Measurements from ENCODE around the gene IDUA.
"Not testable (repeated sequence)": the region's sequence is repeated elsewhere in the genome, so short reads cannot be mapped to it uniquely, and the experiment has no call there.

The IDUA gene

DNA sequence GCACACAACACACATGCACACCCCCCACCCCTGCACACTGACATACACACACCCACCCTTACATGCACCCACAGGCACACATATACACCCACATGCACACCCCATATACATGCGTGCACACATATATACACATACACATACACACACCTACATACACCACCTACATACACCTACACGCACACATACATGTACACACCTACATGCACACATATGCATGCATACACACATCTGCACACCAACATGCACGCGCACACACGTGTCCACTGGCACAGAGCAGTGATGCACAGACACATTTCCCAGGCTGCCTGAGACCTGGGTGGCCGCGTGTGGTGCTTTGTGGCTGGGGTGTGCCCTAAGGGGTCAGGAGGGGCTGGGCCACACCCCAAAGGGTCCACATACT lies 56.3 kb downstream of the IDUA start:
- no peak for DNase-seq (ENCODE audit: low read depth in 1 of 2, low spot score in 1 of 2)

DNA sequence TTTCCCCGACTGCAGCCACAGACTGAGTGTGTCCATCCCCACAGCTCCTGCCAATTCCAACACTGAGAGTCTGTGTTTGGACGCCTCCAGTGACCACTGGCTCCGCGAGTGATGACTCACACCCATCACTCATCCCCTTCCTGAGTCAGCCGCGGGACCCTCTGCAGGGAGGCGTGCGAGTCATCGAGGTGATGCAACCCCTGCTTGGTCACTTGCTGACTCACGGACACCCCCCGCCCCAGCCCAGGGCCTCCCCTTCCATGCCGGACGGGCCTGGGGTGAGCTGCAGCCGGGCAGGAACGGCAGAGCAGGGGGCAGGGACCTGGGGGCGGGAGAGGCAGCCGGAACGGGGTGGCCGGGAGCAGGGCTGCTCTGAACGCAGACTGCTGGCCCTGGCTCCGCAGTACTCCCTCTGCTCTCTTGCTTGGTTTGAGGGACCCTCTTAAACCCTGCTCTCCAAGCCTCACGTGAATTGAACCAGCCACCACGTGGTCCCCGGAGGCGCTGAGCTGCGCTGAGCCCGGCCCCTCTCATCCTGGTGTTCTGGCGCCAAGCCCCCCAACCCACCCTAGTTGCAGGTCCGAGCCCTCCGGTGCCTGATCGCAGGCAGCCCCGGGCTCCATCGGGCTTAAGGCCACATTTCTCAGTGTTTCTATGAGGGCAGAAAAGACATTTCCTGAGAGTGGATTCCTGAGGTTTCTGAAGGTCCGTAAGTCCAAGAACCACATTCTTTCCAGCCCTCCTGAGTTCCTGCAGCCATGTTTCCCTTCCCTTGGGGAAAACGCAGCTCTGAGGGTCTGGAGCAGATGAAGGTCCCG lies 57.0 kb downstream of the IDUA start:
- DNase-seq (ENCODE audit: low read depth in 1 of 2, low spot score in 1 of 2), result no peak

DNA sequence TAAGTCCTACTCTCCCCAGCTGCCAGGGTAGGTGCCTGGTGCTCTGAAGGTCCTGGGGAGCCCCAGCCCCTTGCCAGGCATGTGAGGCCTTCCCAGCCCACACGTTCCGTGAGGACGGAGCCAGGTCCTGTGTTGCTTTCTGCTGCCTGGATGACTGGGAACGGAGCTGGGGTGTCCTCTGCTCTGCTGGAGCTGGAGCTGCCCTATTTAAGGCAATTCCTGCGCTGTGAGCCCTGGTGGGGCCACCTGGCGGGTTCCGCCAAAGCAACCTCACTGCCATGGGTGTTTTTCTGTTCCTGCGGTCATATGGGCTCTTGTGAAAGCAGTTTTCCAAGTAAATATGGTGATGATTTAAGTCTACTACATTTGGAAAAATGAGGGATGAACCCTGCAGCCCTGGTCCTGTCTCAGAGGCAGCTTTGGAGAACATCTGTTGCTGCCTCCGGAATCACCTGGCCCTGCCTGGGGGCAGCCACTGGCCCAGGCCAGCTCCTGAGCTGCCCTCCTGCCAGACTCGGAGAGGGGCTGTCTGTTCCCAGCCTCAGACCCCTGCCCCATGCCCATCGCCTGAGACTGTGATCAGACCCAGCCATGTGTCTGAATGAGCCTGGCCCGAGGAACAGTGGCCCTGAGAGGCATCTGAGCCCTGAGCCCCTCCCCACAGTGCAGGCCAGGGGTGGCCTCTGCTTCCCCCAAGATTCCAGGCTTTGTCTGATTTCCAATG lies 57.8 kb downstream of the IDUA start:
- DNase-seq (ENCODE audit: low read depth in 1 of 2, low spot score in 1 of 2), result no peak

DNA sequence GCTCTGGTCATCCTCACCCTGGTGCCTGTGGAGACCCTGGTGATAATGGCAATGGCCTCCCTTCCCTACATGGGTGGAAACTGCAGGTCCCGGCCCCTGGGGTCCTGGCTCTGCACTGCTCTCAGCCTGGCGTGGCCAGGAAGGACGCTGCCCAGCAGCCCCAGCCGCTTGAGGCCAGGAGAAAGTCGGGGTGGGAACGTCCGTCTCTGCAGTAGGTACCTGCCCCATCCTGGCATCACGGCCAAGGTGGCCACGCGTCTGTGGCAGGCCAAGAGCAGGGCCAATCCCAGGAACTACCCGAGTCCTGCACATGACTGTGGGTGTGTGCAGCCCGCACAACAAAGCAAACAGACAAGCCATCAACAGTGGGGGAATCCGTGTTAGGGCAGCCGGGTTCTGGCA lies 58.4 kb downstream of the IDUA start:
- no peak for DNase-seq (ENCODE audit: low read depth in 1 of 2, low spot score in 1 of 2)

DNA sequence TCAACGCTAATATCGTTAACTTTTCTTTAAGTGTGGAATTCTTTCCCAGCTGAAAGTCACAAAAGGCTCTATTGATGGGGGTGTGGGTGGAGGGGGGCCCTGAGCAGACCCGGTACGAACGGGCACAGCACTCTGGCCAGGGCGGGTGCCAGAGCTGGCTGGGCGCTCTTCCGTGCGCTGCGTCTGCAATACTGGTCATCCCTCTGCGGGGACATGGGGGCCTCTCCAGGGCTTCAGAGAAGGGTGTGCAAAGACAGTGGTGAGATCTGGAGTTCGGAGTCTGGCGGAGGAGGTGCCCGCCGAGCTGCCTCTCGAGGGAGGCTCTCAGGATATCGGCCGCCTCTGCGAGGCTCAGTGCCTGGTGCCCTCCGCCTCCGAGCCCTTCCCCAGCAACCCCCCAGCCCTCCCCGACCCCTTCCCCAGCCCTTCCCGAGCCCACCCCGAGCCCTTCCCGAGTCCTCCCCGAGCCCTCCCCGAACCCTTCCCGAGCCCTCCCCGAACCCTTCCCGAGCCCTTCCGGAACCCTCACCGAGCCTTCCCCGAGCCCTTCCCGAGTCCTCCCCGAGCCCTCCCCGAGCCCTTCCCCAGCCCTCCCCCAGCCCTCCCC lies 58.9 kb downstream of the IDUA start:
- no peak for DNase-seq (ENCODE audit: low read depth in 1 of 2, low spot score in 1 of 2)

DNA sequence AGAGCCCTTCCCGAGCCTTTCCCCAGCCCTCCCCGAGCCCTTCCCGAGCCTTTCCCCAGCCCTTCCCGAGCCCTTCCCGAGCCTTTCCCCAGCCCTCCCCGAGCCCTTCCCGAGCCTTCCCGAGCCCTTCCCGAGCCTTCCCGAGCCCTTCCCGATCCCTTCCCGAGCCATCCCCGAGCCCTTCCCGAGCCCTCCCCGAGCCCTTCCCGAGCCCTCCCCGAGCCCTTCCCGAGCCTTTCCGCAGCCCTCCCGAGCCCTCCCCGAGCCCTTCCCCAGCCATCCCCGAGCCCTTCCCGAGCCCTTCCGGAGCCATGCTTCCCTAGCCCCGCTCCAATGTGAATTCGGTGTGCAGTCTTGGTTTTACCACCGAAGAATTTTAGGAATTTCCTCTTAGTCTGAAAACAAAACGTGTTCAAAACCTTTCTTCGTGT lies 59.8 kb downstream of the IDUA start:
- DNase-seq (ENCODE audit: low read depth in 1 of 2, low spot score in 1 of 2), result not testable (repeated sequence)

DNA sequence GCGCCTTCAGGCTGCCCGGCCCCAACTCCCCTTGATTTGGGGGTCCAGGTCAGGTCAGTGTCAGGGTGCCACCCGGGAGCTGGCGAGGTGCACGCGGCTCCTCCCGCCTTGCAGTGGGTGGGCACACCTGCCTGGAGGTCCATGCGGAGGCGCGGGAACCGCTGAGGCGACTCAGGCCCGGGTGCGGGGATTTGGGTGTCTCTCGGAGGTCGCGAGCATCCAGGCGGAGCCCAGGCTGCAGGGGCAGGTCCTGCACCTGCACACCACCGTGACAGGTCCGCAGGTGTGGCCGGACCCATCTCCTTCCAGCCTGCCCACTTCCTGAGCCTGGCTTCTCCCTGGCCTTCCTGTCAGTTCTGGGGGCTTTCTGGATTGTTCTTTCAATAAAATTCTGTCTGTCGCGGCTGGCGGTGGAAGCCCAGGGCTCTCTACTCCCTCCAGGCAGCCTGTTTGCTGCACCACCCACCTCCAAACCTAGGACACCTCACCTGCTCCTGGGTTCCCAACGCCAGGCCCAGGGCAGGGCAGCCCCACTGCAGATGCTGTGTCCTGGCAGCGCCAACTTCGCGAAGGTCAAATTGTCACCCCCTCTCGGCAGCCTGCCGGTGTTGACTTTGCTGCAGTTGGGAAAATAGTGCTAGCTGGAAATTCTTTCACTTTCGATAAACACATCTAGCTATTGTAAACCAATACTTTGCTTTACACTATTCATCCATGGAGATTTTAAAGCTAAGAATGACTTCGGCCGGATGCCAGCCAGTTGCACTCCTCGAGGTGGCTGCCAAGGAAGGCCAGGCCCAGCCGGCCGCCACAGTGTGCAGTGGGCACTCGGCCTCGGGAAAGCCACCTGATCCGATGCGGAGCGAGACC lies 60.5 kb downstream of the IDUA start:
- no peak for DNase-seq (ENCODE audit: low read depth in 1 of 2, low spot score in 1 of 2)

DNA sequence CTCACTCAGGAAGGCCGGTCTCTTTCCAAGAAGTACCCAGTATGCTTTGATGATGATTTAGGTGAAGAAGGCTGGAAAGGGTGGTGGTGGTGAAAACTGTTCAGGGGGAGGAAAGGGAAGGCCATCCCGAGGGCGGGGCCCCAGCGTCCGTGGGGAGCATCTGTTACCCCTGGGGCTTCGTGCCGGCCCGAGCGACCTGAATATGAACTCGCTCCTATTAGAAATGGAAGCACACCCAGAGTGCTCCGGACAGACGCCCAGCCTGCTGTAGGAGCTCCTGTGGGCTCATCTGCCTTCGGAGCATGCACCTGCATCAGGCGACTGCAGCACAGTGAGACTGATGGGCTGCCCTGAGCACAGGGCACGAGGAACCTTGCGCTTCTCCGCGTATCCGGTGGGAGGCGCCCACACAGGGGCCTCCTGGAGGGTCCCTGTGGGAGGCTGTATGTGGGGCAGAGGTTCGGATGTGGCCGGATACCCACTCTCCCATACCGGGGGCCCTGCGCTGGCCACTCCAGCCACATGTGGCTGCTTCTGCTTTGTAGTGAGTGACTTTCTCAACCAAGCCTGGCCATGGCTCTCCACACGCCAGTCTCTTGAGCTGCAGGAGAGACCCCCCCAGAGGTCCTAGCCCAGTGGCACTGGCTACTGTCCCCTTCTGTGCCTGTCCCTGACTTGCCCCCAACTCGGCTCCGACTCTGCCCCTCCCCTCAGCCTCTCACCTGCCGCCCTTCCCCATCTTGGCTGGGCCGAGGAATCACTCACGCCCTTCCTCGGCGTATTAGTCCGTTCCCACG lies 61.3 kb downstream of the IDUA start:
- no peak for DNase-seq (ENCODE audit: low read depth in 1 of 2, low spot score in 1 of 2)

DNA sequence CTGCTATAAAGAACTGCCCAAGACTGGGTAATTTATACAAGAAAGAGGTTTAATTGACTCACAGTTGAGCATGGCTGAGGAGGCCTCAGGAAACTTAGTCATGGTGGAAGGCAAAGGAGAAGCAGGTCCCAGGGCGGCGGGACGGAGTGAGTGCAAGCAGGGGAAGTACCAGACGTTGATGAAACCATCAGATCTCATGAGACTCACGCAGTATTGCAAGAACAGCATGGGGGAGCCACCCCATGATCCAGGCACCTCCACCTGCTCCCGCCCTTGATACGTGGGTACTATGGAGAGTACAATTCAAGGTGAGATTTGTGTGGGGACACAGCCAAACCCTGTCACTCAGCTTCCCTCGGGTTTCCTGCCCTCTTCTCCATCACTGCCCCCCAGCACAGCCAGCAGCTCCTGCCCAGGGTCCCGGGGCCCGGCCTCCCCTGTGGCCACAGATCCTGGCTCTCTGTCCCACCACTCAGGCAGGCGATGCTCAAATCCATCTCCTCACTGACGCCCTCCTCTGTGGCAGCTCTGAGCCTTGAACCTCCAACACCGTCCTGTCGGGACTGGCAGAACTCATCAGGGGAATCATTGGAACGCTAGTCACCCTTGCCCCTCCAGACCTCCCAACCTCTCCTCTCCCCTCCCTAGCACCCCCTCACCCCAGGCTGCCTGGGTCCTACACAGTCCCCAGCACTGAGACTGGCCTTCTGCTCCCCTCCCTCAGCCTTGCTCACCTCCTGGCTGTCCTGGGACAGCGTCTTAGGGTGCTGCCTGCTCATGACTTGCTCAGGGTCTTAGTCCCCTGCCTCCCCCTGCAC lies 62.1 kb downstream of the IDUA start:
- no peak for DNase-seq (ENCODE audit: low read depth in 1 of 2, low spot score in 1 of 2)

DNA sequence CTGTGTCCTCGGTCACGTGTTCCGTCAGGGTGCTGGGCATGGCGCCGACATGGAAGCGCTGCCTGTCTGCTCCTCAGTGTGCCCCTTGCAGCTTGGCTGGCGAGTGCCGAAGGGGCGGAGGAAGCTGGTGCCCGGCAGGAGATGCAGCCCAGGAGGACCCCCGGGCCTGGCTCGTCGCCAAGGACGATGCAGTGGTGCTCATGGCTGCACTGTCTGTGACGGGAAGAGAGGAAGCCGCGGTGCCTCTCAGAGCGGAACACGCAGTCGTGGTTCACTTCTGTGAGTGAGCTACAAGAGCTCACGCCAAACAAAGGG lies 62.7 kb downstream of the IDUA start:
- no peak for DNase-seq (ENCODE audit: low read depth in 1 of 2, low spot score in 1 of 2)

DNA sequence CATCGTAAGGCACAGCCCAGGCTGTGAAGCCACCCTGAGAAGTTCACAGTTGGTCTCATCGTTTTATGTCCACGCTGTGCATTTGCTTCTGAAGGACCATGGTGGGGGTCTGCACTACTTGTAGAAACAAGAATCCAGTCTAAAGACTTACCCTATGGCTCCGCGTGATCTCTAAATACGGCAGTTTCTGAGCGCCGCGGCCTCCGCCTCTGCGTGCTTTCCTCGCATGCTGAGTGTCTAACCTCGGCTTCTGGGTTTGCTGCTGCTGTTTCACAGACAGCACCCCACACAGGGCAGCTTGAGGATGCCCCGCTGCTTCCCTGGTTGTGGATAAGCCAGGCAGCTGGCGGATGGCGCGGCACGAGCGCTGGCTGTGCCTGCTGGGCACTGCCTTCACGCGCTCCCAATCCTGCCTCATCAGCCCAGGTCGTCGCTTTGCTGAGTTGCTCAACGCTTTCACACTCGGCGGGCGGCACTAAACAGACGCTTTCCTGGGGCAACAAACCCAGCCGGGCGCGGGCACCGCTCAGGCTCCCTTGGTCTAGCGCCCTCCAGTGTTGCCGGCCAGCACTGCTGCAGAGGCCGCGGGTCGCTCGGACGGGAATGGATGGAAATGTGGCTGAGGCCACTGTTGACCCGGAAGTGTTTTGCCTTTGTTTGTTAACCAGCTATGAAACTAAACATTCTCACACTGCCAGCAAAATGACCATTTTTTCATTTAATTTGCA lies 63.8 kb downstream of the IDUA start:
- DNase-seq (ENCODE audit: low read depth in 1 of 2, low spot score in 1 of 2), result no peak

DNA sequence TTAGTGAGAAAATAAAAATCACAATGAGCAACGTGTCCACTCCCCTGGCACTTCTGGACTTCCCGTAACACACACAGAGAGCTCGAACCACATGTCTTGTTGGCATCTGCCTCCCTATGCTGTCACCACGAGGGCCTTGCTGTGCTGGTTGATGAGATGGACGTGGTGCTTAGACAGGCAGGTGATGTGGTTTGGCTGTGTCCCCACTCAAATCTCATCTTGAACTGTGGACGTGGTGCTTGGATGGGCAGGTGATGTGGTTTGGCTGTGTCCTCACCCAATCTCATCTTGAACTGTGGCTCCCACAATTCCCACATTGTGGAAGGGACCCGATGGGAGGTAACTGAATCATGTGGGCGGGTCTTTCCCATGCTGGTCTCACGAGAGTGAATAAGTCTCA lies 64.6 kb downstream of the IDUA start:
- DNase-seq (ENCODE audit: low read depth in 1 of 2, low spot score in 1 of 2), result no peak

DNA sequence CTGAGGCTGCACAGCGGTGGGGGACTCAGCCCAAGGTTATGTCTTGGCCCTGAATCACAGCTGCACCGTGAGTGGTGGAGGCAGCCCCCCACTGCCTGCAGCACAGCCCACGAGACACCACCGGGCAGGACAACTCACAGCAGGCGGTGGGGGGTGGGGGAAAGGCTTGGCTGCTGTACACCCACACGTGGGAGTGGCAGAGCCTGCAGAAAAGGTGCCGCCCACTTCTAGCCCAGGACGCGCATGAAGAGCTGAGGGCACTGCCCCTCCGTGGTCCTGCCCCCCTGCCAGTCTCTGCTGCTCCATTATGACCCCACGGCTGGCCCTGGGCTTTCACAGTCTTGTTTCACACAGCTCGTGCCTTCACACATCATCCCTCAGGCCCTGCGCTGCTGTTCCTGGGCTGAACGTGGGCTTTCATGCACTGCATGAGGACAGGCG lies 65.4 kb downstream of the IDUA start:
- no peak for DNase-seq (ENCODE audit: low read depth in 1 of 2, low spot score in 1 of 2)

DNA sequence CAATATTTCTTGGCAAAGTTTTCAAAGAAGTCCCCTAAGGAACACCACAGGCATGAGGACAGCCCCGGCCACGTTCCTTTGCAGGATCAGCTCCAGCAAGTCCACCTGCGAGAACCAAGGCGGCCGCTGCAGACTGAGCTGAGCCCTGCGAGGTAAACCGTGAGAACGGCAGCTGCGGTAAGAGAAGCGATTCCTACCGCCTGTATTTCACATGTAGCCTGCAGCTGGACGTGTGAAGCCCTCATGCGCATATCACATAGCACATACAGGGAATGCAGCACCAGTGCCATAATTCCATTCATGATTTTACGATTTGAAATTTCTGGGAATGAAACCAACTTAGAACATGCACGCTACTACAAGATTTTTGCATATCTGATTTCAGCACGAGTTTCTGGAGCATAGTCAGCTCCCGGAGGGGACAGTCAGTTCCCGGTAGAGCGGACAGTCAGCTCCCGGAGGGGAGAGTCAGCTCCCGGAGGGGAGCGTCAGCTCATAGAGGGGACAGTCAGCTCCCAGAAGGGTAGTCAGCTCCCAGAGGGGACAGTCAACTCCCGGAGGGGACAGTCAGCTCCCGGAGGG lies 66.3 kb downstream of the IDUA start:
- DNase-seq (ENCODE audit: low read depth in 1 of 2, low spot score in 1 of 2), result no peak

DNA sequence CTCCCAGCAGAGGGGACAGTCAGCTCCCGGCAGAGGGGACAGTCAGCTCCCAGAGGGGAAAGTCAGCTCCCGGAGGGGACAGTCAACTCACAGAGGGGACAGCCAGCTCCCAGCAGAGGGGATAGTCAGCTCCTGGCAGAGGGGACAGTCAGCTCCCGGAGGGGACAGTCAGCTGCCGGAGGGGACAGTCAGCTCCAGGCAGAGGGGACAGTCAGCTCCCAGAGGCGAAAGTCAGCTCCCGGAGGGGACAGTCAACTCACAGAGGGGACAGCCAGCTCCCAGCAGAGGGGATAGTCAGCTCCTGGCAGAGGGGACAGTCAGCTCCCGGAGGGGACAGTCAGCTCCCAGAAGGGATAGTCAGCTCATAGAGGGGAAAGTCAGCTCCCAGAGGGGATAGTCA lies 67.0 kb downstream of the IDUA start:
- not testable (repeated sequence) for DNase-seq (ENCODE audit: low read depth in 1 of 2, low spot score in 1 of 2)

All from activated T-helper 1 cell treated with anti-CD3 and anti-CD28 coated beads, Interleukin-2, amount 50 U/mL, for 16 hours (primary cell).